Stimulated activated naive CD8-positive, alpha-beta T cell treated with anti-CD3 and anti-CD28 coated beads, Interleukin-15, Interleukin-2, amounts not matched to agents 100 ng/mL and 50 ng/mL, for 24 hours (primary cell): ENCODE results near the gene SREK1IP1.

Source experiments
- H3K27ac Mint-ChIP-seq: one replicate; pipeline ENCODE4 v1.8.0; 2021; ENCODE audit warnings: mild to moderate bottlenecking, mixed read lengths
- H3K27me3 Mint-ChIP-seq: one replicate; pipeline ENCODE4 v1.8.0; 2021; ENCODE audit warnings: mixed read lengths
- H3K36me3 Mint-ChIP-seq: one replicate; pipeline ENCODE4 v1.8.0; 2021; ENCODE audit warnings: low read depth, mixed read lengths
- H3K4me1 Mint-ChIP-seq: one replicate; pipeline ENCODE4 v1.8.0; 2021; ENCODE audit warnings: low read depth, mixed read lengths
- H3K4me3 Mint-ChIP-seq: one replicate; pipeline ENCODE4 v1.8.0; 2021; ENCODE audit warnings: mild to moderate bottlenecking, mixed read lengths
- H3K9me3 Mint-ChIP-seq: one replicate; pipeline ENCODE4 v1.8.0; 2021; ENCODE audit warnings: mixed read lengths

Gene SREK1IP1

GRCh38 chr5:64768358-64769312, at the start of gene SREK1IP1, which contains the start of gene CWC27:
Gene SREK1IP1 (minus strand): TSS chr5:64768691. CDS start chr5:64768517, 174 bp downstream.
Gene CWC27 (plus strand): TSS chr5:64768930. CDS start chr5:64769147, 217 bp downstream.
- Mint-ChIP-seq H3K27ac (peak within 1 kb of the TSS; percentile 98), H3K9me3 (no peaks in the 10 kb centered on the region), H3K4me3 (peak within 1 kb of the TSS; percentile 99), H3K36me3 (peaks cover 17% of the 10 kb centered on the region), H3K4me1 (peaks cover 63% of the 10 kb centered on the region), H3K27me3 (no peaks in the 10 kb centered on the region)

- H3K27me3 Mint-ChIP-seq: no peaks in the 10 kb centered on the region
- H3K27ac Mint-ChIP-seq: no peak overlapping the region
- H3K36me3 Mint-ChIP-seq: peaks cover 28% of the 10 kb centered on the region
- peaks cover 21% of the 10 kb centered on the region for H3K4me1 Mint-ChIP-seq
- H3K9me3 Mint-ChIP-seq: no peaks in the 10 kb centered on the region
- no peak overlapping the region for H3K4me3 Mint-ChIP-seq
Observed at GRCh38 chr5:64818245-64818644, 49.8 kb upstream of the SREK1IP1 start.

GRCh38 chr5:64814073-64814472, 45.6 kb upstream of the SREK1IP1 start:
- no peak overlapping the region for H3K27ac Mint-ChIP-seq
- no peaks in the 10 kb centered on the region for H3K9me3 Mint-ChIP-seq
- H3K27me3 Mint-ChIP-seq: no peaks in the 10 kb centered on the region
- H3K4me1 Mint-ChIP-seq: peaks cover 4% of the 10 kb centered on the region
- peaks cover 14% of the 10 kb centered on the region for H3K36me3 Mint-ChIP-seq
- H3K4me3 Mint-ChIP-seq: no peak overlapping the region

- peaks cover 11% of the 10 kb centered on the region for H3K36me3 Mint-ChIP-seq
- no peak overlapping the region for H3K4me3 Mint-ChIP-seq
- peaks cover 4% of the 10 kb centered on the region for H3K4me1 Mint-ChIP-seq
- H3K9me3 Mint-ChIP-seq: no peaks in the 10 kb centered on the region
- H3K27ac Mint-ChIP-seq: no peak overlapping the region
- no peaks in the 10 kb centered on the region for H3K27me3 Mint-ChIP-seq
Observed at GRCh38 chr5:64811050-64811640, 42.7 kb upstream of the SREK1IP1 start.

- Mint-ChIP-seq H3K27me3 (no peaks in the 10 kb centered on the region), H3K4me3 (no peak overlapping the region), H3K36me3 (peaks cover 11% of the 10 kb centered on the region), H3K9me3 (no peaks in the 10 kb centered on the region), H3K4me1 (no peaks in the 10 kb centered on the region), H3K27ac (no peak overlapping the region)
Observed at GRCh38 chr5:64807520-64807919, 39.0 kb upstream of the SREK1IP1 start.

- Mint-ChIP-seq H3K36me3 (peaks cover 11% of the 10 kb centered on the region), H3K9me3 (no peaks in the 10 kb centered on the region), H3K27ac (no peak overlapping the region), H3K4me1 (no peaks in the 10 kb centered on the region), H3K4me3 (no peak overlapping the region), H3K27me3 (no peaks in the 10 kb centered on the region)
Observed at GRCh38 chr5:64806537-64806936, 38.0 kb upstream of the SREK1IP1 start.

- H3K27ac Mint-ChIP-seq: no peak overlapping the region
- H3K4me1 Mint-ChIP-seq: no peaks in the 10 kb centered on the region
- H3K27me3 Mint-ChIP-seq: no peaks in the 10 kb centered on the region
- no peak overlapping the region for H3K4me3 Mint-ChIP-seq
- H3K9me3 Mint-ChIP-seq: no peaks in the 10 kb centered on the region
- peaks cover 16% of the 10 kb centered on the region for H3K36me3 Mint-ChIP-seq
Observed at GRCh38 chr5:64800926-64801325, 32.4 kb upstream of the SREK1IP1 start.

GRCh38 chr5:64796301-64796700, 27.8 kb upstream of the SREK1IP1 start:
- Mint-ChIP-seq H3K4me1 (no peaks in the 10 kb centered on the region), H3K27me3 (no peaks in the 10 kb centered on the region), H3K36me3 (peaks cover 26% of the 10 kb centered on the region), H3K9me3 (no peaks in the 10 kb centered on the region), H3K27ac (no peak overlapping the region), H3K4me3 (no peak overlapping the region)

GRCh38 chr5:64794053-64794770, 25.7 kb upstream of the SREK1IP1 start:
- Mint-ChIP-seq H3K27ac (no peak overlapping the region), H3K27me3 (no peaks in the 10 kb centered on the region), H3K36me3 (peaks cover 21% of the 10 kb centered on the region), H3K4me3 (no peak overlapping the region), H3K9me3 (no peaks in the 10 kb centered on the region), H3K4me1 (peaks cover 6% of the 10 kb centered on the region)

GRCh38 chr5:64792469-64792868, 24.0 kb upstream of the SREK1IP1 start:
- Mint-ChIP-seq H3K4me1 (peaks cover 6% of the 10 kb centered on the region), H3K9me3 (no peaks in the 10 kb centered on the region), H3K27me3 (no peaks in the 10 kb centered on the region), H3K36me3 (peaks cover 21% of the 10 kb centered on the region), H3K27ac (no peak overlapping the region), H3K4me3 (no peak overlapping the region)

- H3K27ac Mint-ChIP-seq: peak overlapping the region; percentile 13
- H3K4me3 Mint-ChIP-seq: no peak overlapping the region
- peaks cover 6% of the 10 kb centered on the region for H3K4me1 Mint-ChIP-seq
- H3K9me3 Mint-ChIP-seq: no peaks in the 10 kb centered on the region
- H3K36me3 Mint-ChIP-seq: peaks cover 31% of the 10 kb centered on the region
- no peaks in the 10 kb centered on the region for H3K27me3 Mint-ChIP-seq
Observed at GRCh38 chr5:64790210-64790609, 21.7 kb upstream of the SREK1IP1 start.

GRCh38 chr5:64789457-64789856, 21.0 kb upstream of the SREK1IP1 start:
- Mint-ChIP-seq H3K36me3 (peaks cover 32% of the 10 kb centered on the region), H3K27ac (no peak overlapping the region), H3K9me3 (no peaks in the 10 kb centered on the region), H3K4me3 (no peak overlapping the region), H3K27me3 (no peaks in the 10 kb centered on the region), H3K4me1 (peaks cover 6% of the 10 kb centered on the region)

GRCh38 chr5:64788156-64788555, 19.7 kb upstream of the SREK1IP1 start:
- no peak overlapping the region for H3K4me3 Mint-ChIP-seq
- H3K27me3 Mint-ChIP-seq: no peaks in the 10 kb centered on the region
- H3K4me1 Mint-ChIP-seq: peaks cover 6% of the 10 kb centered on the region
- peaks cover 33% of the 10 kb centered on the region for H3K36me3 Mint-ChIP-seq
- H3K27ac Mint-ChIP-seq: no peak overlapping the region
- no peaks in the 10 kb centered on the region for H3K9me3 Mint-ChIP-seq

- Mint-ChIP-seq H3K27me3 (no peaks in the 10 kb centered on the region), H3K4me3 (no peak overlapping the region), H3K27ac (no peak overlapping the region), H3K9me3 (no peaks in the 10 kb centered on the region), H3K4me1 (peaks cover 6% of the 10 kb centered on the region), H3K36me3 (peaks cover 27% of the 10 kb centered on the region)
Observed at GRCh38 chr5:64786372-64786771, 17.9 kb upstream of the SREK1IP1 start.
